Middle frontal gyrus (tissue), 1 donor: ENCODE measurements around the gene USP3.

Source experiments
- DNase-seq: peaks from one replicate; pipeline ENCODE4 v3.0.0-alpha.2; 2015; ENCODE audit warnings: low spot score; ENCODE audit errors: extremely low spot score

The USP3 gene, protein sequence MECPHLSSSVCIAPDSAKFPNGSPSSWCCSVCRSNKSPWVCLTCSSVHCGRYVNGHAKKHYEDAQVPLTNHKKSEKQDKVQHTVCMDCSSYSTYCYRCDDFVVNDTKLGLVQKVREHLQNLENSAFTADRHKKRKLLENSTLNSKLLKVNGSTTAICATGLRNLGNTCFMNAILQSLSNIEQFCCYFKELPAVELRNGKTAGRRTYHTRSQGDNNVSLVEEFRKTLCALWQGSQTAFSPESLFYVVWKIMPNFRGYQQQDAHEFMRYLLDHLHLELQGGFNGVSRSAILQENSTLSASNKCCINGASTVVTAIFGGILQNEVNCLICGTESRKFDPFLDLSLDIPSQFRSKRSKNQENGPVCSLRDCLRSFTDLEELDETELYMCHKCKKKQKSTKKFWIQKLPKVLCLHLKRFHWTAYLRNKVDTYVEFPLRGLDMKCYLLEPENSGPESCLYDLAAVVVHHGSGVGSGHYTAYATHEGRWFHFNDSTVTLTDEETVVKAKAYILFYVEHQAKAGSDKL

DNA sequence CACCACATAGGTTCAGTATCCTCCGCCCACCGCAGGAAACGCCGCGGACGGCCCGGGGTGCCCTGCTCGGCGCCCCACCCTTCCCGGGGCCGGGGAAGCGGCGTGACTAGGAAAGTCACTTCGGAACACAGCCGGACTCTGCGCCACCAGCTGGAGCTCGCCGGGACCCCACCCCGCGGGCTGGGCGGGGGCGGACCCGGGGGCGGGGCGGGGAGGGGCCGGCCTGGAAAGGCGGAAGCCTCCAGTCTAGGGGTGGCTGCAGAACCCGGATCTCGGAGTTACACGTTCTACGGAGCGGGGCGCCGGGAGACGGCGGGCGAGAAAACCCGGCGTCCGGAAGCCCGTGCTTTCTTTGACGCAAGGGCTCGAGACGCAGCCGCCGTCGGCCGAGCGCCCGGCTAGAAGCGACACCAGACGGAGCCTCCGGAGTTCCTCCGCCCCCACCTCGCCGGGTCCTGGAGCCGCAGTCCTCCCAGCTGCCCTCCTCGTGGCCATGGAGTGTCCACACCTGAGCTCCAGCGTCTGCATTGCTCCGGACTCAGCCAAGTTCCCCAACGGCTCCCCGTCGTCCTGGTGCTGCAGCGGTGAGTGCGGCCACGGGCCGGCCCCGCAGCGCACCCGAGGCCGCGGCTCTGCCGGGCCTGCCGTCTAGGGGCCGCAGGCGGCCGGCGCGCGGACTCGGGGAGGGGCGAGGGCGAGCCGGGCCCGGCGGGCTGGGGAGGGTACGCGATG lies at the start of gene USP3:
Gene USP3, plus strand, starts transcription at position 347 of the 732 bp plus-strand sequence. Its CDS starts 147 bp downstream, at position 494.
- DNase-seq = peak; percentile 72

DNA sequence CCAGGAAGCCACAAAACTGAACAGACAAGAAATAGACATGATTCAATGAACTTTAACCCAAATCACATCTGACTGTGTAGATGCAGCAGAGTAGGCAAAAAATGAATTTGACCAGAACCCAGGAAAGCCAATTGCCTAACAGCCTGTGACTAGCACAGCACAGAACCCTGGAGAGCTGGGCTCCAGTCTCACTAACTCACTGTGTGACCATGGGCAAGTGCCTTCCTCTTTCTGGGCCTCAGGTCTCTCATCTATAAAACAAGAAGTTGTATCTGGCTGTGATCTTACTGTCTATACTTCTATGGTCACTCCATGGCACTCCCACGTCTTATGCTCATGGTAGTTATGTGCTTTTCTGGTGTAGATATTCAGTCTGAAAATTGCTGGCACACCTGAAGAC lies 48.1 kb upstream of the USP3 start:
- DNase-seq = no peak

DNA sequence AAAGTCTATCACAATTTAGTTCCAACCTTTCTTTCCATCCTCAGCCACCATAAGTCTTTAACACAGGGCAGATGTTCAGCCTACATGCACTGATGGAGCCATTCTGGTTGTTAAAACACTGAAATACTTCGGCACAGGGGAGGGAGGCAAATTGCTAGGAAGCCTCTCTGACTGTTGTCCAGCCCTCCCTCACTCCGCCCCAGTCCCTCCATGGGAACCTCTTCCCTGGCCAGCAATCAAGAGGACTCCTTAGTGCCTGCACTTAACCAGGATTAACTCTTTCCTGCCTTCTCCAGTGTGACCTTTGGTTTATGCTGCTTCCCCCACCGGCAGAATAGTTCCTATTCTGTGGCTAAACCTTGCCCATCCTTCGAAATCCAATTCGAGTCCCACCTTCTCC lies 47.0 kb upstream of the USP3 start:
- no peak for DNase-seq

- no peak for DNase-seq
Measured at GRCh38 chr15:63458026-63458425, 46.4 kb upstream of the USP3 start.

DNA sequence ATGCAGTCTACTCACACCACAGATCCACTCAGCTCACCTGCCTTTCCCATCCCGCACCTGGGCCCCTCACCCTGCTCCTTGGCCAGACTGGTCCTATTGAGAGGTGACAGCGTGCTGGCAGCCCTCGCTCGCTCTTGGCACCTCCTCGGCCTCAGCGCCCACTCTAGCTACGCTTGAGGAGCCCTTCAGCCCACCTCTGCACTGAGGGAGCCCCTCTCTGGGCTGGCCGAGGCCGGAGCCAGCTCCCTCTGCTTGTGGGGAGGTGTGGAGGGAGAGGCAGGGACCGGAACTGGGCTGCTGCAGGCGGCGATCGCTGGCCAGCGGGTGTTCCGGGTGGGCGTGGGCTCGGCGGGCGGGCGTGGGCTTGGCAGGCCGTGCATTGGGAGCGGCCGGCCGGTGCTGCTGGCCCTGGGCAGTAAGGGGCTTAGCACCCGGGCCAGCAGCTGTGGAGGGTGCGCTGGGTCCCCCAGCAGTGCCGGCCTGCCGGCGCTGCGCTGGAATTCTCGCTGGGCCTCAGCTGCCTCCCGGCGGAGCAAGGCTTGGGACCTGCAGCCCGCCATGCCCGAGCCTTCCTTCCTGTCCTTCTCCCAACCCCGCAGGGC lies 45.5 kb upstream of the USP3 start:
- no peak for DNase-seq

DNA sequence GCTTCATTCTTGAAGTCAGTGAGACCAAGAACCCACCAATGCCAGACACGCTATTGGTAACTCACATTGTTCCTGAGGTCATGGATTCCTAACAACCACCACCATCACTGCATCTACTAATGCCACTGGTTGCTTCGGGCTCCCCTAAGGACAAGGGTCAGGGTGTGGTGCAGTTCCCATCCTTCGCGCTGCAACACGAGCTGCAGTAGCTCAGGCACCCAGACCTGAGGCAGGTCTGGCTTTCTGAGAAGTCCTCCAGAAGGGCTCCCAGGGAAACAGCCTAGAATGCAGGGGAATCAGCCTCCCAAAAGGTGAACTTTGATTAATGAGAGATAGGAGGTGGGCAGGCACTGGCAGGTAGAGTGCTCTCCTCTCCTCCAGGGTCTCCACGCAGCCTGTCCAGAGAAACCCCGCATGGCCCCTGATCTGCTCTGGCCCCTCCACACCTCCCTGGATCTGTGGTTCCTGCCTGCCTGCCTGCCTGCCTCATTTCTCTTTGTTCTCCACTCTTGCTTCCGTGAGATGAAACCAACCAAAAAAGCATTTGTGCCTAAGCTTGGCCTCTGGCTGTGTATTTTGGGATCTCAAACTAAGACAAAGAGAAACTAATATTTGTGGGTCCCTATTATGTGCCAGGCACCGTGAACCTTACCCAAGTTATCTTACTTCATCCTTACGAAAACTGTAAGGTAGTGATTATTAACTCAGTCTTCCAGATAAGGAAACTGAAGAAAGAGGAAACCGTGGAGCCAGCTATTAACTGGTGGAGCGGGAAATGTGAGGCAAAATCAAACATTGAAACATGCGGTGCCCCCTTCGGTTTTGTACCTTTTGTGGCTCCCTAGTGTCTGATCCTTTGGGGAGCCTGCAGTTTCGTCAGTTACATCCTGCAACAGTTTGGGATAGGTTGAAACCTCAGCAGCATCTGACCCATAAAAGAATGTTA lies 43.9 kb upstream of the USP3 start:
- no peak for DNase-seq

- DNase-seq = no peak
Measured at GRCh38 chr15:63461230-63461985, 43.0 kb upstream of the USP3 start.

DNA sequence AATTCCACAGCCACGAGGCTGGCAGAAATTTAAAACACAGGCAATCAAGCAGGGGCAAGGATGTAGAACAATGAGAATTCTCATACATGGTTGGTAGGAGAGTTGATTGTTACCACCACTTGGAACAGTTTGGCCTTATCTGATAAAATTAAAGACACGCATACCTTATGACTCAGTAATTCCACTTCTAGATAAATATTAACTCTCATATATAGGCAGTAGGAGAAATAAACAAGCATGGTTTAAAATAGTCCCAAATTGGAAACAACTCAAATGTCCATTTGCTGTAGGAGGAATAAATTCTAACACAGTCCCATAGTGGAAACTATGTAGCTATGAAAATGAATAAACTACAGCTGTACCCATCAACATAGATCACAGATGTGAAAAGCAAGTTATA lies 42.3 kb upstream of the USP3 start:
- DNase-seq = no peak

- no peak for DNase-seq
Measured at GRCh38 chr15:63463036-63463435, 41.4 kb upstream of the USP3 start.

DNA sequence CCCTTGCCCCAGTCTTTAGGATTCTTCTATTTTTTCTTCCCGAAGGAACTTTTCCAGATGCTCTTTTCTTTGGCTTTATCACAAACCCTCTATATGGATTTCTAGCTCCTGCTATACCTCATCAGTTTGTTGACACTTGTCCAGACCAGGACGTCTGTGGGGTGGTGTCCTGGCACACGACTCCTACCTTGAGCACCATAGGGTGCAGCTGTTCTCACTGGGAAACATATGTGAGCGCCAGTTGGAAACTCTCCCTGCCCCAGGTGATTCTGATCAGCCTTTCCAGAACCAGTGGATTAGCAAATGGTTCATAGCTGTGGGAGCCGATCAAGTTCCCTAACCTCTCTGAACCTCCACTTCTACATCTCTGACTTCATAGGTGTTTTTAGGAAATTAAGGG lies 40.6 kb upstream of the USP3 start:
- DNase-seq = no peak

DNA sequence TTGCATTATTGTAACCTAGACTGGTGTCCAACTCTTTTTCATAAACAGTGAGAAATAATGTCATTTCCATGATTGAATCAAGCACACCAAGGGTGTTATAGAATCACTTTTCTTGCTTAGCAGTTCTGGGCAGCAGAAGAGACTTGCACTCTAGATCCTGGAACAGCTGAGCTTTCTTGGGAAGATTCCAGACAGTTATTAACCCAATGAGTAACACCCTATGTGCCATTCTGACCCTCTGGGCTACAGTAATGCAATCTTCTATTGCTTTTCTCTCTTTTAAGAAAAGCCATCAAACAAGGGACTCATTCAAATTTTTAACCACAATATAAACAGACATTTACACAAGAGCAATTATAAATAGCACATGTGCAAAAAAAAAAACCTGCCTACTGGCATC lies 39.3 kb upstream of the USP3 start:
- DNase-seq = no peak

- DNase-seq = no peak
Measured at GRCh38 chr15:63466378-63467192, 37.8 kb upstream of the USP3 start.

GRCh38 chr15:63469190-63469589 lies 35.2 kb upstream of the USP3 start:
- no peak for DNase-seq

- no peak for DNase-seq
Measured at GRCh38 chr15:63469984-63470383, 34.4 kb upstream of the USP3 start.

DNA sequence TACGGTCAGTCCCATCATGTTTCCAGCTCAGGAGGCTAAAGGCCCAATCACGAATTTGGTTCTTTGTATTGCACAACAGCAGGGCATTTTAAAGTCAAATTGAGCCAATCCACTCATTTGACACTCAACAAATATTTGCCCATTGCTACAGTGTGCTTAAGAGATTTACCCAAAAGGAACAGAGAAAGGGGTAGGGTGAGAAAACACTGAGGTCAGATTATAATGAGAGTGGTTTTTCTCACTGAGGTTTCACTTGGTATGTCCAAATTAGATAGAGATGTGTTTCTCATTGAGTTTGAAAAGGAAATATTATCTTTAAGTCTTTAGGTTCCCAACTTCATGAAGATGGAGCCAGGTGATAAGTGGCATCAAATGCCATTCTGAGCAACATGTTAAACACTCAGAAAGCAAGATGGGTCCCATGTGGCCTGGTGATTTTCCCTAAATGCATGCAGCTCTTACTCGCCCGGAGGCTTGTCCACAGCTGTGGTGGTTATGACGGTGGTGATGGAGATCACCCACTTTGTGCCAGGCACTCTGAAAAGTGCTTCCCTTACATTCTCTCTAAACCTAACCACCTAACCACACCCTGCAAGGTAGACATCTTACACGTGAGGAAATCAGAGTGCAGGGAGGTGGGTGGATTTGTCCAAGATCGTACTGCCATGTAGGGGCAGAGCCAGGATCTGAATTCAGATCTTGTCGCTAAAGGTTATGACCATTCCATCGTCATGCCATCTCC lies 31.2 kb upstream of the USP3 start:
- DNase-seq = no peak

GRCh38 chr15:63473749-63473998 lies 30.7 kb upstream of the USP3 start:
- no peak for DNase-seq

DNA sequence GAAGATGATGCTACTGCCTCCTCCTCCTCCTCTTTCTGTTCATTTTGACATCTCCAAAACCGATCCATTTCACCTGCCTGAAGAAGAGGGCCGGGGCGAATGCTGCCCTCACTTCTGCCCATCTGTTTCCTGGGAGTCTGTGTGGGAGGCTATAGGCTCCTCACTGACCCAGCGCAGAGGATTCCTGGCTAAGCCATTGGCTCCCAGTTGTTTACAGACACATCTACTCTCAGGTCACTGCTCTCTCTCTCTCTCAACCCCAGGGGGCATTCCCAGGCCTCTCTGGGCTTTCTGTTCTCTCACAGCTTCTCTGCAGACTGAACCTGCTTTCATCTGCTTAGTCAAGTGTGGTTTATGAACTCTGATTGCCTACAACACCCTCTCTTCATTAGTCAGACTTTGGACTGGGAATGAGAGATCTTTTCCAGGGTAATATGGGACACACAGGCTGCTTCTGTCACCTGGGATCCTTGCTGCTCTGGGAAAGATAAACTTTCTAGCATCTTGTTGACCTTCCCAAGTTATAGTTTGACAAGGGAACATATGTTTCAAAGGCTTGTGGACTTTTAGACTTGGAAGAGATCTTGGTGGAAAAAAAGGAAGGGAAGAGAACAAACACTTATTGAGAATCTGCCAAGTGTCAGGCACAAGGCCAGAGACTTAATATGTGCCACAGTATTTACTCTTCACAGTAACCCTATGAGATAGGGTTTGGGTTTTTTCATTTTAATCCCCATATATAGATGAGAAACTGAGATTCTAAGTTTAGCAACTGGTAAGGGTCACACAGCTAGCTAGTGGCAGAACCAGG lies 30.2 kb upstream of the USP3 start:
- DNase-seq = no peak

DNA sequence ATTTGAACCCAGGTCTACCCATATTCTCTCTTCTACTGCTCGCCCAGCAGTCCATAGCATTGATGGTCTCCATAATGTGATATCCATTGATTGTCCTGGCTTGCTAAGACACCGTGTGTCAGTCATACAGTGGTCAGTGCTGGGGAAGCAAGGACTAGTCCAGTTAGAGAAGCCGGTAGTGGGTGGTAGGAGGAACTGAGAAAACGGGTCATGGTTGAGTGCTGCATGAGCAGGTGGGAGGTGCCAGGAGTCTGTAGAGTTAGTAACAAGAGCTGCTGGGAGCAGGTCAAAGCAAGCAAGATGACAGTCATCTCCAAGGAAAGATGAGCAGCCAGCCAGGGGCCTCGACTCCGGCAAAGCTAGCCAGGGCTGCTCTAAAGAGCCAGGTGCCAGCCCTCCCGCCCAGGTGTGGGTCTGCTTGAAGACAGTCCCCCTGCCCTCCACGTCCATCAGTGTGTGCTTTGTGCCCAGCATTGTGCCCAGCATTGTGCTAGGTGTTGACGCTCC lies 29.5 kb upstream of the USP3 start:
- no peak for DNase-seq
